GM10266 (cell line): ENCODE measurements around the gene RAB1B.
"Not testable (repeated sequence)": the region's sequence is repeated elsewhere in the genome, so short reads cannot be mapped to it uniquely, and the experiment has no call there.

Experiments used
- DNase-seq: peaks from one replicate; pipeline ENCODE4 v3.0.0; 2012; ENCODE audit errors: extremely low spot score
- CTCF ChIP-seq: IDR thresholded peaks from 2 replicates; pipeline ENCODE4 v1.5.1; 2012; ENCODE audit warnings: mild to moderate bottlenecking, low read depth; ENCODE audit not compliant: control insufficient read depth, insufficient read depth; ENCODE audit errors: missing control alignments

Gene RAB1B

GRCh38 chr11:66272596-66272995 lies 4.2 kb downstream of the RAB1B start:
- no peak for TF ChIP-seq CTCF
- no peak for DNase-seq

GRCh38 chr11:66274219-66274618 lies 5.8 kb downstream of the RAB1B start:
- DNase-seq = no peak
- TF ChIP-seq CTCF = no peak

- DNase-seq = no peak
- no peak for TF ChIP-seq CTCF
Measured at GRCh38 chr11:66275396-66275795, 7.0 kb downstream of the RAB1B start.

GRCh38 chr11:66275984-66276612 lies 7.7 kb downstream of the RAB1B start:
- no peak for TF ChIP-seq CTCF
- DNase-seq = no peak

- not testable (repeated sequence) for DNase-seq
Measured at GRCh38 chr11:66276619-66277018, 8.2 kb downstream of the RAB1B start.

- not testable (repeated sequence) for DNase-seq
Measured at GRCh38 chr11:66277064-66277463, 8.6 kb downstream of the RAB1B start.

- peak; percentile 81 for DNase-seq
- no peak for TF ChIP-seq CTCF
Measured at GRCh38 chr11:66277471-66278362, 9.3 kb downstream of the RAB1B start, which contains the start of gene CNIH2. Gene CNIH2, plus strand, starts transcription at chr11:66278175. Its CDS starts 282 bp downstream, at chr11:66278457.

- DNase-seq = no peak
- TF ChIP-seq CTCF = no peak
Measured at GRCh38 chr11:66278363-66279091, 10.1 kb downstream of the RAB1B start.
